Islet of Langerhans (tissue), 1 donor: ENCODE data around the gene ANAPC2.
A peak's percentile ranks its signal among the peaks of the same experiment; 100 is the strongest.

Source experiments
- FAIRE-seq: peaks from one replicate; lab custom pipeline; 2011; peaks lifted over from hg19 to GRCh38; lab: Jason Lieb, UNC

Gene ANAPC2

GRCh38 chr9:137226338-137227053, 38.1 kb upstream of the ANAPC2 start:
- FAIRE-seq, result no peak

- FAIRE-seq, result no peak
These were observed 37.5 kb upstream of the ANAPC2 start for GRCh38 chr9:137225699-137226331.

- no peak for FAIRE-seq
These were observed 36.7 kb upstream of the ANAPC2 start, which contains the start of gene CYSRT1 for GRCh38 chr9:137224830-137225694. TSS of gene CYSRT1 (plus strand) at chr9:137225174. CDS start at chr9:137225622, 448 bp downstream.

- peak; percentile 27 for FAIRE-seq
These were observed 35.0 kb upstream of the ANAPC2 start for GRCh38 chr9:137223078-137223970.

GRCh38 chr9:137222190-137223077, 34.1 kb upstream of the ANAPC2 start, which contains the start of gene RNF208:
TSS of gene RNF208 (minus strand) at chr9:137222240. CDS start at chr9:137221212, 1,028 bp downstream.
- no peak for FAIRE-seq

- no peak for FAIRE-seq
These were observed 33.2 kb upstream of the ANAPC2 start for GRCh38 chr9:137221506-137222111.

GRCh38 chr9:137221095-137221505, 32.7 kb upstream of the ANAPC2 start:
- FAIRE-seq, result no peak

- FAIRE-seq, result no peak
These were observed 32.1 kb upstream of the ANAPC2 start for GRCh38 chr9:137220317-137221094.

GRCh38 chr9:137219757-137220316, 31.5 kb upstream of the ANAPC2 start:
- no peak for FAIRE-seq

- FAIRE-seq, result no peak
These were observed 30.5 kb upstream of the ANAPC2 start for GRCh38 chr9:137218754-137219271.

- no peak for FAIRE-seq
These were observed 29.9 kb upstream of the ANAPC2 start for GRCh38 chr9:137218212-137218753.

GRCh38 chr9:137217276-137218211, 29.2 kb upstream of the ANAPC2 start:
- FAIRE-seq, result no peak

- FAIRE-seq, result no peak
These were observed 28.0 kb upstream of the ANAPC2 start for GRCh38 chr9:137216188-137216965.

- no peak for FAIRE-seq
These were observed 27.0 kb upstream of the ANAPC2 start for GRCh38 chr9:137215196-137215986.

GRCh38 chr9:137214620-137215019, 26.3 kb upstream of the ANAPC2 start:
- FAIRE-seq, result no peak
